ENCODE results near the gene GLDC.

The GLDC gene

GRCh38 chr9:6605202-6605601 is 40.3 kb downstream of the GLDC start:
- TF ChIP-seq CTCF (IDR thresholded peaks at IDR 0.05; ENCODE audit: low read depth, low read length, missing control alignments) = no peak
- in situ Hi-C loops (cut with HindIII; ENCODE audit: low pct_ligation_motif_present, low sequenced_read_pairs) = no loop called here
- H3K4me3 ChIP-seq (ENCODE audit: low read depth, low read length) = no peak overlapping the region

GRCh38 chr9:6600426-6600825 is 45.1 kb downstream of the GLDC start:
- no peak for TF ChIP-seq CTCF (IDR thresholded peaks at IDR 0.05; ENCODE audit: low read depth, low read length, missing control alignments)
- H3K27me3 ChIP-seq (replicated peaks) = no peaks in the 10 kb centered on the region
- H3K27ac ChIP-seq = no peak overlapping the region
- in situ Hi-C loops (cut with HindIII; ENCODE audit: low pct_ligation_motif_present, low sequenced_read_pairs) = no loop called here
- H3K36me3 ChIP-seq (replicated peaks) = no peaks in the 10 kb centered on the region
- DNase-seq = no peak
- H3K4me3 ChIP-seq (ENCODE audit: low read depth, low read length) = no peak overlapping the region

More at GRCh38 chr9:6605202-6605601, 40.3 kb downstream of the GLDC start:
- no peak for DNase-seq
- H3K27ac ChIP-seq = no peak overlapping the region
- no peaks in the 10 kb centered on the region for H3K27me3 ChIP-seq (replicated peaks)
- H3K36me3 ChIP-seq (replicated peaks) = no peaks in the 10 kb centered on the region

GRCh38 chr9:6600006-6600405 is 45.5 kb downstream of the GLDC start:
- H3K36me3 ChIP-seq (replicated peaks) = no peaks in the 10 kb centered on the region
- H3K27me3 ChIP-seq (replicated peaks) = no peaks in the 10 kb centered on the region
- no peak overlapping the region for H3K27ac ChIP-seq
- TF ChIP-seq CTCF (IDR thresholded peaks at IDR 0.05; ENCODE audit: low read depth, low read length, missing control alignments) = no peak
- DNase-seq = no peak
- in situ Hi-C loops (cut with HindIII; ENCODE audit: low pct_ligation_motif_present, low sequenced_read_pairs) = no loop called here
- no peak overlapping the region for H3K4me3 ChIP-seq (ENCODE audit: low read depth, low read length)

GRCh38 chr9:6598249-6598725 is 47.2 kb downstream of the GLDC start:
- TF ChIP-seq CTCF (IDR thresholded peaks at IDR 0.05; ENCODE audit: low read depth, low read length, missing control alignments) = no peak
- H3K27me3 ChIP-seq (replicated peaks) = no peaks in the 10 kb centered on the region
- no peak for DNase-seq
- H3K36me3 ChIP-seq (replicated peaks) = no peaks in the 10 kb centered on the region
- in situ Hi-C loops (cut with HindIII; ENCODE audit: low pct_ligation_motif_present, low sequenced_read_pairs) = no loop called here
- H3K27ac ChIP-seq = no peak overlapping the region
- H3K4me3 ChIP-seq (ENCODE audit: low read depth, low read length) = no peak overlapping the region

- H3K27ac ChIP-seq = no peak overlapping the region
- H3K36me3 ChIP-seq (replicated peaks) = no peaks in the 10 kb centered on the region
- in situ Hi-C loops (cut with HindIII; ENCODE audit: low pct_ligation_motif_present, low sequenced_read_pairs) = no loop called here
- TF ChIP-seq CTCF (IDR thresholded peaks at IDR 0.05; ENCODE audit: low read depth, low read length, missing control alignments) = no peak
- H3K4me3 ChIP-seq (ENCODE audit: low read depth, low read length) = no peak overlapping the region
- DNase-seq = no peak
- H3K27me3 ChIP-seq (replicated peaks) = no peaks in the 10 kb centered on the region
Measured at GRCh38 chr9:6592791-6593190, 52.7 kb downstream of the GLDC start.

- in situ Hi-C loops (cut with HindIII; ENCODE audit: low pct_ligation_motif_present, low sequenced_read_pairs) = no loop called here
Measured at GRCh38 chr9:6592231-6592630, 53.3 kb downstream of the GLDC start.

More at GRCh38 chr9:6592231-6592630, 53.3 kb downstream of the GLDC start:
- Histone ChIP-seq H3K27me3 (replicated peaks) (no peaks in the 10 kb centered on the region), H3K36me3 (replicated peaks) (no peaks in the 10 kb centered on the region), H3K4me3 (ENCODE audit: low read depth, low read length) (no peak overlapping the region), H3K27ac (no peak overlapping the region)
- TF ChIP-seq CTCF (IDR thresholded peaks at IDR 0.05; ENCODE audit: low read depth, low read length, missing control alignments) = no peak
- DNase-seq = no peak

All from brain microvascular endothelial cell (primary cell).